ENCODE results near the gene ECHDC3. TPM values are rescaled to one million over a fixed set of nuclear protein-coding genes. Genes with fewer than 3 reads are reported as not detected.

The ECHDC3 gene
- total RNA-seq, 1 donor from 2014 or later = 4.2 TPM

GRCh38 chr10:11810973-11811372, 68.8 kb downstream of the ECHDC3 start:
- DNase-seq (ENCODE audit: low read depth, low spot score) = no peak

GRCh38 chr10:11813177-11813576, 71.0 kb downstream of the ECHDC3 start:
- DNase-seq (ENCODE audit: low read depth, low spot score) = no peak

Other genes with a start within 250 kb of the ECHDC3 start
- 19.2 and 19.5 TPM in 2 replicates for gene USP6NL, start 130.7 kb upstream of the ECHDC3 start, total RNA-seq
- 6.5 and 6.8 TPM in 2 replicates for gene PROSER2, start 81.0 kb downstream of the ECHDC3 start, total RNA-seq

Measured in pulmonary artery endothelial cell (primary cell).